K562 (cell line): ENCODE results near the gene A4GNT. TPM values are rescaled to one million over a fixed set of nuclear protein-coding genes. Genes with fewer than 3 reads are reported as not detected.

Experiments used
- ATAC-seq: fragments of 200-7000 bp; cut with Tn5 transposase; 3 replicates; pipeline ENCODE4 v1.9.1; 2020; ENCODE audit warnings: moderate library complexity
- BruUV-seq: library from RNA; stranded (reverse); fragments of 400-500 nt; replicated peaks from 2 replicates; lab custom pipeline; 2021; lab: Mats Ljungman, UMichigan
- CTCF ChIA-PET: fragments of 300-600 bp; formaldehyde crosslinking; extraction: SDS; loops from one replicate; lab custom pipeline; 2021; ENCODE audit warnings: low intra/inter-chr PET ratio; lab: Yijun Ruan, JAX
- POLR2A ChIA-PET: fragments of 300-600, 350-650 bp; sonication (Branson Sonifier 250); formaldehyde crosslinking; extraction: SDS; loops from one replicate; lab custom pipeline; 2021; ENCODE audit warnings: antibody characterized with exemption, inconsistent platforms; lab: Yijun Ruan, JAX
- DNase-seq, 4 experiments: peaks; one replicate each; pipeline versions ENCODE4 v3.0.0 to v3.0.0-alpha.2; 2011 to 2018; ENCODE audit warnings: low spot score in 3 of 4, mixed read lengths in 3 of 4; ENCODE audit errors: extremely low read depth in 1 of 4
- FAIRE-seq: peaks from 2 replicates; lab custom pipeline; 2011; peaks lifted over from hg19 to GRCh38; lab: Jason Lieb, UNC
- H2AFZ ChIP-seq: 2 replicates; pipeline ENCODE4 v1.6.0; 2011; ENCODE audit warnings: low read depth, low read length, control low read depth, inconsistent platforms
- H3K27ac ChIP-seq: fragments of 200-600 bp; 3 replicates; pipeline ENCODE4 v1.8.0; 2011; ENCODE audit warnings: low read depth, mild to moderate bottlenecking, control low read depth, inconsistent platforms, low read length, moderate library complexity, mixed read lengths; ENCODE audit errors: extremely low read depth
- H3K27me3 ChIP-seq, 2 experiments: fragments of 300-600 bp in 1 of 2; 2 replicates in 1 of 2; 3 replicates in 1 of 2; pipeline versions ENCODE4 v1.6.0 to v1.8.0; 2011; ENCODE audit warnings: inconsistent platforms in 2 of 2, low read length in 2 of 2, mild to moderate bottlenecking in 1 of 2, mixed read lengths in 1 of 2, moderate library complexity in 1 of 2; ENCODE audit not compliant: control insufficient read depth in 2 of 2, insufficient read depth in 2 of 2
- H3K36me3 ChIP-seq: fragments of 300-600 bp; 3 replicates; pipeline ENCODE4 v1.8.0; 2011; ENCODE audit warnings: mild to moderate bottlenecking, low read length, inconsistent platforms; ENCODE audit not compliant: control insufficient read depth, insufficient read depth
- H3K4me1 ChIP-seq, 2 experiments: fragments of 200-600 bp in 1 of 2; replicated peaks in 1 of 2; 2 replicates in 1 of 2; 3 replicates in 1 of 2; pipeline versions ENCODE4 v1.5.1 to v1.8.0; 2011; ENCODE audit warnings: inconsistent platforms in 2 of 2, low read length in 2 of 2, mild to moderate bottlenecking in 1 of 2, mixed read lengths in 1 of 2, moderate library complexity in 1 of 2; ENCODE audit not compliant: control insufficient read depth in 2 of 2, insufficient read depth in 2 of 2
- H3K4me2 ChIP-seq: 2 replicates; pipeline ENCODE4 v1.6.1; 2011; ENCODE audit warnings: low read length, control low read depth, inconsistent platforms, mixed read lengths; ENCODE audit not compliant: insufficient read depth
- H3K4me3 ChIP-seq: fragments of 200-600 bp; sonication (generic), shearing (Covaris generic); 2 replicates; pipeline ENCODE4 v1.5.1; 2016; ENCODE audit warnings: control low read depth, inconsistent platforms
- H3K79me2 ChIP-seq: fragments of 200-600 bp; 3 replicates; pipeline ENCODE4 v1.8.0; 2011; ENCODE audit warnings: low read length, inconsistent platforms; ENCODE audit not compliant: control insufficient read depth, insufficient read depth
- H3K9ac ChIP-seq, 2 experiments: 2 replicates each; pipeline versions ENCODE4 v1.6.0 to v1.6.1; 2011; ENCODE audit warnings: low read depth in 2 of 2, low read length in 2 of 2, control low read depth in 1 of 2, inconsistent platforms in 1 of 2, mild to moderate bottlenecking in 1 of 2, mixed read lengths in 1 of 2; ENCODE audit not compliant: insufficient read depth in 1 of 2
- H3K9me1 ChIP-seq: one replicate; pipeline ENCODE4 v1.6.0; 2011; ENCODE audit warnings: inconsistent platforms, mild to moderate bottlenecking, low read length, moderate library complexity; ENCODE audit not compliant: control insufficient read depth, insufficient read depth
- H3K9me3 ChIP-seq: replicated peaks from 2 replicates; pipeline ENCODE4 v1.5.1; 2011; ENCODE audit warnings: low read depth, low read length, inconsistent platforms; ENCODE audit not compliant: control insufficient read depth, insufficient read depth
- H4K20me1 ChIP-seq: replicated peaks from 2 replicates; pipeline ENCODE4 v1.6.1; 2011; ENCODE audit warnings: low read length, inconsistent platforms, mixed read lengths; ENCODE audit not compliant: control insufficient read depth, insufficient read depth
- ATF1 ChIP-seq, 2 experiments: fragments of 450-650 bp in 1 of 2; IDR thresholded peaks; 2 replicates each; pipeline ENCODE4 v1.6.1; 2016; ENCODE audit warnings: missing compliant biosample characterization in 1 of 2, missing genetic modification characterization in 1 of 2
- HEY1 ChIP-seq: fragments of 250-450 bp; sonication (Bioruptor Pico); IDR thresholded peaks from 2 replicates; pipeline ENCODE4 v1.5.0; 2020; ENCODE audit warnings: mild to moderate bottlenecking, moderate library complexity, borderline replicate concordance
- MTA1 ChIP-seq: fragments of 450-650 bp; IDR thresholded peaks from 2 replicates; pipeline ENCODE4 v1.6.1; 2017; ENCODE audit warnings: borderline replicate concordance
- NBN ChIP-seq: fragments of 450-650 bp; IDR thresholded peaks from 2 replicates; pipeline ENCODE4 v1.6.1; 2016; ENCODE audit warnings: low read depth, mild to moderate bottlenecking
- NONO ChIP-seq, 2 experiments: fragments of 200-400 bp in 1 of 2; fragments of 450-650 bp in 1 of 2; formaldehyde crosslinking in 1 of 2; IDR thresholded peaks; 2 replicates each; pipeline ENCODE4 v1.6.1; 2017; ENCODE audit warnings: low read depth in 2 of 2, mild to moderate bottlenecking in 2 of 2, moderate library complexity in 2 of 2, low read length in 1 of 2
- NR1H2 ChIP-seq: sonication (generic); formaldehyde crosslinking; IDR thresholded peaks from 2 replicates; pipeline ENCODE4 v1.4.0; 2020; ENCODE audit warnings: mild to moderate bottlenecking, missing genetic modification reagents
- POLR3A ChIP-seq: IDR thresholded peaks from 2 replicates; pipeline ENCODE4 v1.6.1; 2011; ENCODE audit warnings: borderline replicate concordance, mild to moderate bottlenecking, moderate library complexity; ENCODE audit not compliant: insufficient read length, insufficient read depth; ENCODE audit errors: extremely low read depth
- SMARCA4 ChIP-seq: fragments of 450-650 bp; IDR thresholded peaks from 2 replicates; pipeline ENCODE4 v1.6.1; 2016
- SRSF3 ChIP-seq: fragments of 200-400 bp; formaldehyde crosslinking; IDR thresholded peaks from 2 replicates; pipeline ENCODE4 v1.6.1; 2016; ENCODE audit warnings: mild to moderate bottlenecking, low read length, moderate library complexity; ENCODE audit not compliant: insufficient read depth
- ZNF133 ChIP-seq: fragments of 250-450 bp; sonication (Bioruptor Pico); IDR thresholded peaks from 2 replicates; pipeline ENCODE4 v1.4.0; 2020; ENCODE audit warnings: mild to moderate bottlenecking
- ZNF696 ChIP-seq: fragments of 250-450 bp; sonication (Bioruptor Pico); conservative IDR thresholded peaks from 2 replicates; pipeline ENCODE4 v1.4.0; 2020; ENCODE audit warnings: mild to moderate bottlenecking, moderate library complexity
- ZNF764 ChIP-seq: fragments of 250-450 bp; sonication (Bioruptor Pico); IDR thresholded peaks from 2 replicates; pipeline ENCODE4 v1.4.0; 2020; ENCODE audit warnings: low read depth, mild to moderate bottlenecking, moderate library complexity
- ZNF766 ChIP-seq: fragments of 200-800 bp; sonication (Bioruptor generic); conservative IDR thresholded peaks from 2 replicates; pipeline ENCODE4 v1.6.1; 2016; ENCODE audit warnings: missing genetic modification characterization, missing compliant biosample characterization
- WGBS: fragments of 100-300 bp; shearing (Covaris generic); methylation state at CpG from one replicate; pipeline ENCODE4 v1.1.6; 2016; ENCODE audit warnings: low coverage, mixed read lengths; ENCODE audit not compliant: insufficient coverage; ENCODE audit errors: missing lambda C conversion rate; 5-methylcytosine and 5-hydroxymethylcytosine counted together
- in situ Hi-C: fragments of 300-500 bp; cut with MboI; formaldehyde crosslinking; loops from 4 replicates; pipeline ENCODE4 v1.15.0; 2018; ENCODE audit warnings: inconsistent platforms, mixed read lengths
- intact Hi-C: fragments of 100-400 bp; cut with micrococcal nuclease; formaldehyde crosslinking; loops from 2 replicates; pipeline ENCODE4 v1.14.2; 2022
- polyA plus RNA-seq, 8 experiments: library from polyadenylated mRNA; depleted of rRNA in 4 of 8; stranded (reverse) in 5 of 8; unstranded in 3 of 8; fragments of >200 nt; fragmentation: Nextera tagmentation in 2 of 8; fragmentation: Illumina TruSeq in 1 of 8; extraction: Ambion mirVana in 2 of 8; extraction: Trizol in 1 of 8; gene quantifications; 2 replicates each; pipeline versions ENCODE4 v1.2.1 to v1.2.3, GENCODE V29; 2011 to 2014; ENCODE audit warnings: inconsistent platforms in 1 of 8, missing spikeins in 1 of 8
- total RNA-seq, 7 experiments: library from RNA; depleted of rRNA in 6 of 7; stranded (reverse); fragments of >200 nt in 6 of 7; fragmentation: Illumina TruSeq in 2 of 7; extraction: Trizol in 2 of 7; gene quantifications; 2 replicates each; pipeline versions ENCODE4 v1.2.1 to v1.2.3, GENCODE V29; 2011 to 2021; ENCODE audit warnings: low replicate concordance in 1 of 7
- TF ChIP-seq, protein P1 (sequence below): fragments of 450-650 bp; formaldehyde crosslinking; IDR thresholded peaks from 2 replicates; pipeline ENCODE4 v1.4.0; 2020; ENCODE audit warnings: mild to moderate bottlenecking, moderate library complexity
- TF ChIP-seq, protein P2 (sequence below): sonication (generic); formaldehyde crosslinking; IDR thresholded peaks from 2 replicates; pipeline ENCODE4 v1.8.0; 2022; ENCODE audit warnings: mild to moderate bottlenecking, missing genetic modification reagents
- TF ChIP-seq, protein P3 (sequence below): sonication (generic); formaldehyde crosslinking; IDR thresholded peaks from 2 replicates; pipeline ENCODE4 v1.8.0; 2022; ENCODE audit warnings: mild to moderate bottlenecking, missing genetic modification reagents

Gene A4GNT
- total and polyA plus RNA-seq, 9 of the 15 experiments (the other 6 are each of a cell fraction or from before 2014, with no cell fraction given) = not detected

DNA sequence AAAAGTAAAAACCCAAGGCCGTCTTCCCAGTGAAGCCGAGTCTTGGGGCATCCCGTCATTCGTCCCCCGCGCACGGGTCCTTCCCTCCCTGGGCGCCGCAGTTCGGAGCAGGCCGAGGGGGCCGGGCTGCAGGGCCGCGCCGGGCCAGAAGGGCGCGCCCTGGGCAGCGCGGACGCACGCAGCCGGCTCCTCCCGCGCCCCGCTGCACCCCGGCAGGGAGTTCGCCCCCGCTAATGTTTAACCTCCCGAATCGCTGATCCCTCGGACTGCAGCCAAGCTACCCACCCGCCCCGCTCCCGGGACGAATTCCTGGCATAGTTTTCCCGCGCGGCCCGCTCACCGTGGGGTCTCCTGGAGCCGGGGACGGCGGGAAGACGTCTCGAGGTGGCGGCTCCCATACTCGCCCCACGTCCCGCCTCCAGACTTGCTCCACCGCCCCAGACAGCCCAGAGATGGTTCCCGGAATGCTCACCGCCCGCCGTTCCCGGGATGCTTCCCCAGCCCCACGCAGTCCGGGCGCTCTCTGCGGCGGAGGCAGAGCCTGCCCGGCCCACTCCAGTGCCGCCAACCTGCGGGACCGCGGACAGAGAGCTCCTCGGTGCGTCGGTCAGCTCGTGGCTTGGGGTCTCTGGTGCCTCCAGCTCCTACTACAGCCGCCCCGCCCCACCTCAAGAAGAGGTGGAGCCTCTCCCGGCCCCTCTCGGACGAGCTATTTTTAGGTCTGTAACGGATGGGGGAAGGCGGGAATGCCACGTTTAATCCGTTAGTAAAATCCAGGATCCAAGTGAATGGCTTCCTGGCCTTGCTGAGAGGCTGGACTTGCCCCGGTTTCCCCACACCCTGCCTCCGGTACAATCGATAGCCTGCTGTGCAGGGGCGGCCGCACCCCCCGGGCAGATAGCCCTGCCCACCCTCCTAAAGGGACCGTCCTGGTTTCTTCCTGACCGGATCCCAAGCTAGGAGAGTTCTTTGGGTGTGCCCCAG, 16.9 kb downstream of the A4GNT start, which contains the start of gene DZIP1L:
Gene DZIP1L (minus strand): TSS at position 621 of the 984 bp plus-strand sequence. CDS start 11,637 bp downstream, outside the sequence.
- Histone ChIP-seq H4K20me1 (no peaks in the 10 kb centered on the region), H3K4me3 (peak within 1 kb of the TSS; percentile 63), H3K27me3 (no peaks in the 10 kb centered on the region), H3K4me1 (peaks cover 5 to 14% of the 10 kb centered on the region in 2 experiments; a peak in 4 of 5 replicates), H2AFZ (peak within 1 kb of the TSS; percentile 93), H3K9me1 (peaks cover 2% of the 10 kb centered on the region), H3K9ac (peak within 1 kb of the TSS; percentile 59 to 92; a peak in 3 of 4 replicates), H3K9me3 (no peaks in the 10 kb centered on the region), H3K79me2 (no peaks in the 10 kb centered on the region), H3K27ac (no peak within 1 kb of the TSS), H3K4me2 (peak within 1 kb of the TSS; percentile 76), H3K36me3 (no peaks in the 10 kb centered on the region)
- FAIRE-seq (no peak), ATAC-seq (peak; percentile 98), DNase-seq (peak; percentile 57 to 64 (median 60))
- ChIA-PET CTCF (interaction anchor here (0.7 to 2.0 kb wide), 2 partner anchors 47 kb away, joined by 3 to 7 read pairs; no protein-coding TSS in a partner anchor), POLR2A (no interaction called here)
- 1% methylated on average over 41 of the region's 86 CpGs for WGBS
- intact Hi-C loops = no loop called here
- in situ Hi-C loops = no loop called here
- BruUV-seq = no TSS peak
- TF ChIP-seq MTA1 (no peak), SMARCA4 (no peak), NONO (IDR thresholded peaks at IDR 0.05; ENCODE audit: low read depth in 2 of 2, low read length in 1 of 2) (0 out of 4 replicates have a peak, but pooled peaks of 1 of the 2 experiments have one; percentile 37), POLR3A (no peak), ZNF764 (CRISPR knock-in tag) (no peak), NR1H2 (CRISPR knock-in tag) (no peak), ATF1 (CRISPR knock-in tag; IDR thresholded peaks at IDR 0.05) (no peak), ATF1 (tag; IDR thresholded peaks at IDR 0.05) (0 out of 2 replicates have a peak, but pooled peaks have one; percentile 17), SRSF3 (no peak), NBN (no peak), ZNF696 (CRISPR knock-in tag) (no peak), ZNF766 (CRISPR knock-in tag) (no peak), ZNF133 (CRISPR knock-in tag) (no peak), HEY1 (CRISPR knock-in tag) (no peak)
- TF ChIP-seq, protein P1, sequence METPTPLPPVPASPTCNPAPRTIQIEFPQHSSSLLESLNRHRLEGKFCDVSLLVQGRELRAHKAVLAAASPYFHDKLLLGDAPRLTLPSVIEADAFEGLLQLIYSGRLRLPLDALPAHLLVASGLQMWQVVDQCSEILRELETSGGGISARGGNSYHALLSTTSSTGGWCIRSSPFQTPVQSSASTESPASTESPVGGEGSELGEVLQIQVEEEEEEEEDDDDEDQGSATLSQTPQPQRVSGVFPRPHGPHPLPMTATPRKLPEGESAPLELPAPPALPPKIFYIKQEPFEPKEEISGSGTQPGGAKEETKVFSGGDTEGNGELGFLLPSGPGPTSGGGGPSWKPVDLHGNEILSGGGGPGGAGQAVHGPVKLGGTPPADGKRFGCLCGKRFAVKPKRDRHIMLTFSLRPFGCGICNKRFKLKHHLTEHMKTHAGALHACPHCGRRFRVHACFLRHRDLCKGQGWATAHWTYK = no peak
- TF ChIP-seq, protein P2, sequence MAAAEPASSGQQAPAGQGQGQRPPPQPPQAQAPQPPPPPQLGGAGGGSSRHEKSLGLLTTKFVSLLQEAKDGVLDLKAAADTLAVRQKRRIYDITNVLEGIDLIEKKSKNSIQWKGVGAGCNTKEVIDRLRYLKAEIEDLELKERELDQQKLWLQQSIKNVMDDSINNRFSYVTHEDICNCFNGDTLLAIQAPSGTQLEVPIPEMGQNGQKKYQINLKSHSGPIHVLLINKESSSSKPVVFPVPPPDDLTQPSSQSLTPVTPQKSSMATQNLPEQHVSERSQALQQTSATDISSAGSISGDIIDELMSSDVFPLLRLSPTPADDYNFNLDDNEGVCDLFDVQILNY (CRISPR knock-in tag) = no peak
- TF ChIP-seq, protein P3, sequence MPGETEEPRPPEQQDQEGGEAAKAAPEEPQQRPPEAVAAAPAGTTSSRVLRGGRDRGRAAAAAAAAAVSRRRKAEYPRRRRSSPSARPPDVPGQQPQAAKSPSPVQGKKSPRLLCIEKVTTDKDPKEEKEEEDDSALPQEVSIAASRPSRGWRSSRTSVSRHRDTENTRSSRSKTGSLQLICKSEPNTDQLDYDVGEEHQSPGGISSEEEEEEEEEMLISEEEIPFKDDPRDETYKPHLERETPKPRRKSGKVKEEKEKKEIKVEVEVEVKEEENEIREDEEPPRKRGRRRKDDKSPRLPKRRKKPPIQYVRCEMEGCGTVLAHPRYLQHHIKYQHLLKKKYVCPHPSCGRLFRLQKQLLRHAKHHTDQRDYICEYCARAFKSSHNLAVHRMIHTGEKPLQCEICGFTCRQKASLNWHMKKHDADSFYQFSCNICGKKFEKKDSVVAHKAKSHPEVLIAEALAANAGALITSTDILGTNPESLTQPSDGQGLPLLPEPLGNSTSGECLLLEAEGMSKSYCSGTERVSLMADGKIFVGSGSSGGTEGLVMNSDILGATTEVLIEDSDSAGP (CRISPR knock-in tag) = no peak
